Measurements from ENCODE around the gene CELF2.

The CELF2 gene

GRCh38 chr10:11011984-11012383 lies 5.7 kb upstream of the CELF2 start:
- Histone ChIP-seq H2BK12ac (ENCODE audit: low read length) (no peak overlapping the region), H4K8ac (ENCODE audit: low read depth, low read length) (no peak overlapping the region), H3K23ac (ENCODE audit: low read length) (no peak overlapping the region), H3K27ac (ENCODE audit: low read depth, low read length) (no peak overlapping the region), H3K9me3 (ENCODE audit: insufficient read depth, low read depth, low read length) (no peaks in the 10 kb centered on the region), H2AK5ac (ENCODE audit: low read length) (no peak overlapping the region), H3K9ac (ENCODE audit: low read length) (no peak overlapping the region), H3K36me3 (ENCODE audit: control insufficient read depth in 1 of 2, insufficient read depth in 2 of 2, low read length in 2 of 2) (no peaks in the 10 kb centered on the region), H3K4me2 (ENCODE audit: low read length) (no peak overlapping the region), H3K27me3 (ENCODE audit: insufficient read depth, low read length) (no peaks in the 10 kb centered on the region), H2BK120ac (ENCODE audit: insufficient read depth, low read length, poor library complexity) (no peak overlapping the region), H2BK5ac (ENCODE audit: low read depth, low read length, poor library complexity) (no peak overlapping the region), H4K91ac (ENCODE audit: low read depth, low read length) (no peak overlapping the region), H3K4ac (ENCODE audit: low read depth, low read length) (no peak overlapping the region), H2AFZ (ENCODE audit: insufficient read depth, low read length, poor library complexity) (no peak overlapping the region), H4K12ac (ENCODE audit: low read depth, low read length) (no peak overlapping the region), H3K18ac (ENCODE audit: low read length) (no peak overlapping the region), H3K79me2 (ENCODE audit: control insufficient read depth, insufficient read depth, low read length, poor library complexity) (no peaks in the 10 kb centered on the region), H3K4me3 (ENCODE audit: low read depth, low read length) (no peak overlapping the region), H3K14ac (ENCODE audit: low read length) (no peak overlapping the region), H3K4me1 (ENCODE audit: control insufficient read depth in 1 of 2, insufficient read depth in 2 of 2, low read length in 2 of 2) (no peaks in the 10 kb centered on the region), H3K79me1 (ENCODE audit: low read length) (no peaks in the 10 kb centered on the region)
- no peak for DNase-seq
- WGBS (ENCODE audit: extremely low coverage, insufficient coverage, insufficient read length) = no CpG with 5 or more reads among the region's 3 CpGs

- Histone ChIP-seq H2AFZ (ENCODE audit: insufficient read depth, low read length, poor library complexity) (no peak overlapping the region), H3K14ac (ENCODE audit: low read length) (no peak overlapping the region), H2BK12ac (ENCODE audit: low read length) (no peak overlapping the region), H3K4me2 (ENCODE audit: low read length) (no peak overlapping the region), H3K9ac (ENCODE audit: low read length) (no peak overlapping the region), H3K4ac (ENCODE audit: low read depth, low read length) (no peak overlapping the region), H2BK120ac (ENCODE audit: insufficient read depth, low read length, poor library complexity) (no peak overlapping the region), H3K4me1 (ENCODE audit: control insufficient read depth in 1 of 2, insufficient read depth in 2 of 2, low read length in 2 of 2) (peaks cover 0 to 2% of the 10 kb centered on the region in 2 experiments), H3K27me3 (ENCODE audit: insufficient read depth, low read length) (no peaks in the 10 kb centered on the region), H2BK5ac (ENCODE audit: low read depth, low read length, poor library complexity) (no peak overlapping the region), H4K12ac (ENCODE audit: low read depth, low read length) (no peak overlapping the region), H4K91ac (ENCODE audit: low read depth, low read length) (no peak overlapping the region), H3K9me3 (ENCODE audit: insufficient read depth, low read depth, low read length) (no peaks in the 10 kb centered on the region), H3K23ac (ENCODE audit: low read length) (no peak overlapping the region), H2AK5ac (ENCODE audit: low read length) (no peak overlapping the region), H3K36me3 (ENCODE audit: control insufficient read depth in 1 of 2, insufficient read depth in 2 of 2, low read length in 2 of 2) (no peaks in the 10 kb centered on the region), H3K79me2 (ENCODE audit: control insufficient read depth, insufficient read depth, low read length, poor library complexity) (no peaks in the 10 kb centered on the region), H4K8ac (ENCODE audit: low read depth, low read length) (no peak overlapping the region), H3K27ac (ENCODE audit: low read depth, low read length) (no peak overlapping the region), H3K79me1 (ENCODE audit: low read length) (peaks cover 4% of the 10 kb centered on the region), H3K18ac (ENCODE audit: low read length) (no peak overlapping the region), H3K4me3 (ENCODE audit: low read depth, low read length) (no peak overlapping the region)
- no CpG with 5 or more reads among the region's 15 CpGs for WGBS (ENCODE audit: extremely low coverage, insufficient coverage, insufficient read length)
- DNase-seq = no peak
Observed at GRCh38 chr10:11012421-11013295, 5.0 kb upstream of the CELF2 start.

DNA sequence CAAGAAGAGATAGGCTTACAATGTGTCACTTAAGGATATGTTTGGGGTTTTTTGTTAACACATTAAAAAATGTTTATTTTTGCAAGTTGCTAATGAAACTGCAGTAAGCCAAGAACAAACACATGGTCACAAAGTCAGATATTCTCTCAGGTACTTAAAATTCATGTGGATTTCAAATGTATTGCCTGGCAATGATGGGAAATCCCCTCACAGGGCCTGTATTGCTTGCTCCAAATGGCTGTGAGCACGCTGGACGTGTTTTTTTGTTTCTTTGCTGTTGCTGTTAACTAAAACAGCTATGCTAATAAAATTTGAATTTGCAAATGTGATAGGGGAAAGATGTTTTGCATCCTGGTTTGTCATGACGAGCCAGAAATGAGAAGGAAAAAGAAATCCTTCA lies 3.8 kb upstream of the CELF2 start:
- peaks cover 2% of the 10 kb centered on the region for H3K79me2 ChIP-seq (ENCODE audit: control insufficient read depth, insufficient read depth, low read length, poor library complexity)
- H3K79me1 ChIP-seq (ENCODE audit: low read length) = peaks cover 7% of the 10 kb centered on the region
- no peak overlapping the region for H2BK120ac ChIP-seq (ENCODE audit: insufficient read depth, low read length, poor library complexity)
- H3K4me1 ChIP-seq (ENCODE audit: control insufficient read depth in 1 of 2, insufficient read depth in 2 of 2, low read length in 2 of 2) = peaks cover 0 to 3% of the 10 kb centered on the region in 2 experiments
- H4K8ac ChIP-seq (ENCODE audit: low read depth, low read length) = no peak overlapping the region
- peaks cover 7% of the 10 kb centered on the region for H3K27me3 ChIP-seq (ENCODE audit: insufficient read depth, low read length)
- no CpG with 5 or more reads among the region's 3 CpGs for WGBS (ENCODE audit: extremely low coverage, insufficient coverage, insufficient read length)
- no peak overlapping the region for H4K12ac ChIP-seq (ENCODE audit: low read depth, low read length)
- H3K23ac ChIP-seq (ENCODE audit: low read length) = no peak overlapping the region
- H2BK12ac ChIP-seq (ENCODE audit: low read length) = no peak overlapping the region
- no peak overlapping the region for H3K14ac ChIP-seq (ENCODE audit: low read length)
- H3K4me2 ChIP-seq (ENCODE audit: low read length) = no peak overlapping the region
- H3K9ac ChIP-seq (ENCODE audit: low read length) = no peak overlapping the region
- no peak overlapping the region for H4K91ac ChIP-seq (ENCODE audit: low read depth, low read length)
- DNase-seq = no peak
- H3K4me3 ChIP-seq (ENCODE audit: low read depth, low read length) = no peak overlapping the region
- H2BK5ac ChIP-seq (ENCODE audit: low read depth, low read length, poor library complexity) = no peak overlapping the region
- no peak overlapping the region for H3K4ac ChIP-seq (ENCODE audit: low read depth, low read length)
- no peaks in the 10 kb centered on the region for H3K9me3 ChIP-seq (ENCODE audit: insufficient read depth, low read depth, low read length)
- H3K18ac ChIP-seq (ENCODE audit: low read length) = no peak overlapping the region
- no peak overlapping the region for H2AFZ ChIP-seq (ENCODE audit: insufficient read depth, low read length, poor library complexity)
- H2AK5ac ChIP-seq (ENCODE audit: low read length) = no peak overlapping the region
- H3K27ac ChIP-seq (ENCODE audit: low read depth, low read length) = no peak overlapping the region
- no peaks in the 10 kb centered on the region for H3K36me3 ChIP-seq (ENCODE audit: control insufficient read depth in 1 of 2, insufficient read depth in 2 of 2, low read length in 2 of 2)

DNA sequence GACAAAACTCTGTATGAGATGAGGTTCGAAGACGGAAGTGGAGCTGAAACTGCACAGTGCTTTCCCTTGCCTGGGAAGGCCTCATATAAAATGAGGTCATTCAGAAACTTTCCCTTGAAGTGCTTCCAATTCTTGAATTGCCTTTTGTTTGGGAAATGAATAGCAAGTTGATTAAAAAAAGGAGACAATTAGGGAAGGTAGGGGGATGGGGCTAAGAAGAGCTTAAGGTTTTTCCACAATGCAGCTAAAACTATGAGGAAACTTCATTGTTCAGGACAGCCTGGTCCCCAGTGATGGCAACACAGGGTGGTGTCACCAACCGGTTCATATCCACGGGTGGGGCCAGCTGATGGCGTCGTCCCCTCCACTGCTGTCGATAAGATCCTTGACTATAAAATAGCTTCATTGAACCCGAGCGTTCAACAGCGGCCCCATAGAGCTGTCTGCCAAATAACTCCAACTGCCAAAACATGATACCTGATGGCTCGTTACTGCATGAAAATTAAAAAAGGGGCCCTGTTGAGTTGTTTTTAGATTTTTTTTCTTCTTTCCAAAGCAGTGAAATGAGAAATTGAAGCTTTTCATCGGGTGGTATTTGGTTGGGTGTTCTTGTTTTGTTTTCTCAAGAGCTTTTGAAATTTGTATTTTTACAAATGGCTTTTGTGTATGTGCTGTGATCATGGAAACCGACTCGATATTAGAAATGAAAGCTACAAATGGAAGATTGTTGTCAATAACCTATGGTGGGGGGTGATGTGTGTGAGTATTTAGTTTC lies 2.8 kb upstream of the CELF2 start:
- H3K36me3 ChIP-seq (ENCODE audit: control insufficient read depth in 1 of 2, insufficient read depth in 2 of 2, low read length in 2 of 2) = no peaks in the 10 kb centered on the region
- DNase-seq = no peak
- no peak overlapping the region for H3K27ac ChIP-seq (ENCODE audit: low read depth, low read length)
- H3K9me3 ChIP-seq (ENCODE audit: insufficient read depth, low read depth, low read length) = no peaks in the 10 kb centered on the region
- no peak overlapping the region for H3K18ac ChIP-seq (ENCODE audit: low read length)
- H4K8ac ChIP-seq (ENCODE audit: low read depth, low read length) = no peak overlapping the region
- H3K4me1 ChIP-seq (ENCODE audit: control insufficient read depth in 1 of 2, insufficient read depth in 2 of 2, low read length in 2 of 2) = peaks cover 0 to 3% of the 10 kb centered on the region in 2 experiments
- H2AK5ac ChIP-seq (ENCODE audit: low read length) = no peak overlapping the region
- H3K79me2 ChIP-seq (ENCODE audit: control insufficient read depth, insufficient read depth, low read length, poor library complexity) = peaks cover 2% of the 10 kb centered on the region
- H4K12ac ChIP-seq (ENCODE audit: low read depth, low read length) = no peak overlapping the region
- H2BK5ac ChIP-seq (ENCODE audit: low read depth, low read length, poor library complexity) = no peak overlapping the region
- no peak overlapping the region for H4K91ac ChIP-seq (ENCODE audit: low read depth, low read length)
- no peak overlapping the region for H3K14ac ChIP-seq (ENCODE audit: low read length)
- no peak overlapping the region for H3K23ac ChIP-seq (ENCODE audit: low read length)
- no peak overlapping the region for H2AFZ ChIP-seq (ENCODE audit: insufficient read depth, low read length, poor library complexity)
- H3K4ac ChIP-seq (ENCODE audit: low read depth, low read length) = no peak overlapping the region
- H3K4me2 ChIP-seq (ENCODE audit: low read length) = no peak overlapping the region
- H3K79me1 ChIP-seq (ENCODE audit: low read length) = peaks cover 7% of the 10 kb centered on the region
- peaks cover 7% of the 10 kb centered on the region for H3K27me3 ChIP-seq (ENCODE audit: insufficient read depth, low read length)
- no peak overlapping the region for H2BK120ac ChIP-seq (ENCODE audit: insufficient read depth, low read length, poor library complexity)
- no CpG with 5 or more reads among the region's 14 CpGs for WGBS (ENCODE audit: extremely low coverage, insufficient coverage, insufficient read length)
- H3K4me3 ChIP-seq (ENCODE audit: low read depth, low read length) = no peak overlapping the region
- H2BK12ac ChIP-seq (ENCODE audit: low read length) = no peak overlapping the region
- no peak overlapping the region for H3K9ac ChIP-seq (ENCODE audit: low read length)

Measured in trophoblast cell (in vitro differentiated cells and primary cell).